ENCODE measurements around the gene STARD13. TPM values are rescaled to one million over a fixed set of nuclear protein-coding genes. Genes with fewer than 3 reads are reported as not detected.

STARD13 gene
- total RNA-seq, 1 experiment from 2014 or later, result 9.1 TPM

DNA sequence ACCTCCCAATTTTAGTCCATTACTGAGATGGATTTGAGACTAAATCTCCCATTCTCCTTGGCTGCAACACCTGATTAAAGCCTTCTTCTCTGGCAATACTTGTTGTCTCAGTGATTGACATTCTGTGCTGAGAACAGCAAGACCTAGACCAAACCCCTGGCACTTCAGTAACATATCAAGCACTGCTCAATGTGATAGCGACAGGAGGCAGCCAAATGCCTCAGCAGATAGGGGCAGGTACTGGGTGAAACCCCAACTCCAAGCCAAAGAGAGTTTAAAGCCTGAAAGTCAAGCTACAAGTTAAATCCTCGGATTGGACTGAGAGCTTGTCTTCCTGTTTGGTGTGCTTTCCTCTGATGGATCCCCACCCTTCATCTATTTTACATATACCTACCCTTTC lies 52.7 kb downstream of the STARD13 start:
- DNase-seq, result no peak
- no peak overlapping the region for H3K27ac Mint-ChIP-seq (ENCODE audit: unreplicated experiment)
- Histone ChIP-seq H3K4me3 (ENCODE audit: low read depth, low read length) (no peak overlapping the region), H3K27me3 (replicated peaks; ENCODE audit: control insufficient read depth, insufficient read depth, low read length) (no peaks in the 10 kb centered on the region), H3K36me3 (ENCODE audit: control insufficient read depth, insufficient read depth, low read length) (no peaks in the 10 kb centered on the region), H3K9me3 (peaks cover 8% of the 10 kb centered on the region), H3K4me1 (peaks cover 17% of the 10 kb centered on the region; the same call in 1 of the 2 replicates)
- peaks cover 11% of the 10 kb centered on the region for H3K4me1 Mint-ChIP-seq (ENCODE audit: low read depth, unreplicated experiment)
- no peak overlapping the region for H3K4me3 Mint-ChIP-seq (ENCODE audit: unreplicated experiment)
- no TSS peak for BruUV-seq (replicated peaks)
- peaks cover 26% of the 10 kb centered on the region for H3K9me3 Mint-ChIP-seq (ENCODE audit: unreplicated experiment)
- TF ChIP-seq, protein P1, sequence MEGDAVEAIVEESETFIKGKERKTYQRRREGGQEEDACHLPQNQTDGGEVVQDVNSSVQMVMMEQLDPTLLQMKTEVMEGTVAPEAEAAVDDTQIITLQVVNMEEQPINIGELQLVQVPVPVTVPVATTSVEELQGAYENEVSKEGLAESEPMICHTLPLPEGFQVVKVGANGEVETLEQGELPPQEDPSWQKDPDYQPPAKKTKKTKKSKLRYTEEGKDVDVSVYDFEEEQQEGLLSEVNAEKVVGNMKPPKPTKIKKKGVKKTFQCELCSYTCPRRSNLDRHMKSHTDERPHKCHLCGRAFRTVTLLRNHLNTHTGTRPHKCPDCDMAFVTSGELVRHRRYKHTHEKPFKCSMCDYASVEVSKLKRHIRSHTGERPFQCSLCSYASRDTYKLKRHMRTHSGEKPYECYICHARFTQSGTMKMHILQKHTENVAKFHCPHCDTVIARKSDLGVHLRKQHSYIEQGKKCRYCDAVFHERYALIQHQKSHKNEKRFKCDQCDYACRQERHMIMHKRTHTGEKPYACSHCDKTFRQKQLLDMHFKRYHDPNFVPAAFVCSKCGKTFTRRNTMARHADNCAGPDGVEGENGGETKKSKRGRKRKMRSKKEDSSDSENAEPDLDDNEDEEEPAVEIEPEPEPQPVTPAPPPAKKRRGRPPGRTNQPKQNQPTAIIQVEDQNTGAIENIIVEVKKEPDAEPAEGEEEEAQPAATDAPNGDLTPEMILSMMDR (IDR thresholded peaks at IDR 0.05; ENCODE audit: insufficient read depth in 1 of 2, low read depth in 1 of 2, low read length in 1 of 2, severe bottlenecking in 1 of 2, unreplicated experiment in 1 of 2), result no peak
- peaks cover 11% of the 10 kb centered on the region for H3K36me3 Mint-ChIP-seq (ENCODE audit: insufficient read depth, unreplicated experiment)
- intact Hi-C loops (cut with micrococcal nuclease; ENCODE audit: unreplicated experiment), result no loop called here
- ChIA-PET CTCF (no interaction called here), POLR2A (no interaction called here)
- no peaks in the 10 kb centered on the region for H3K27me3 Mint-ChIP-seq (ENCODE audit: insufficient read depth, unreplicated experiment)

DNA sequence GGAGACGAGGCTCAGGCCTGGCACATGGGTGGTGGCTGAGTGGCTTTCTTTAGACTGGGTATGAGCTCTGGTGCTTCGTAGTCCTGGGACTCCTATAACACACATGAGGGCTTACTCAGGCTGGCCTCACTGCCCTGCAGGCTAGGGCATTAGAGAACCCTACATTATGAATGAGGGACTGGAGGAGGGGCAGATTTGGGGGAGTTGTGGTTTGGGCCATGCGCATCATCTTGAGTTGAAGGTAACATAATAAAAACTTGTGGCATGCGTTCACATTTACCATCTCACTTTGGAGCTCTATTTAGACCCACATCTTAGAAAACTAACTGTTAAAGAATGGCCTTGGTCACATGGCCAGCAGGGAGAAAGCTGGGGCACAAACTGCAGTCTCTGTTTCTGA lies 54.2 kb downstream of the STARD13 start:
- TF ChIP-seq, protein P1 (IDR thresholded peaks at IDR 0.05; ENCODE audit: insufficient read depth in 1 of 2, low read depth in 1 of 2, low read length in 1 of 2, severe bottlenecking in 1 of 2, unreplicated experiment in 1 of 2), result no peak
- no peak for DNase-seq
- Mint-ChIP-seq H3K27me3 (ENCODE audit: insufficient read depth, unreplicated experiment) (no peaks in the 10 kb centered on the region), H3K4me1 (ENCODE audit: low read depth, unreplicated experiment) (peaks cover 19% of the 10 kb centered on the region), H3K4me3 (ENCODE audit: unreplicated experiment) (no peak overlapping the region), H3K36me3 (ENCODE audit: insufficient read depth, unreplicated experiment) (peaks cover 11% of the 10 kb centered on the region), H3K27ac (ENCODE audit: unreplicated experiment) (no peak overlapping the region), H3K9me3 (ENCODE audit: unreplicated experiment) (peaks cover 26% of the 10 kb centered on the region)
- ChIA-PET CTCF (no interaction called here), POLR2A (no interaction called here)
- H3K4me3 ChIP-seq (ENCODE audit: low read depth, low read length), result no peak overlapping the region
- H3K36me3 ChIP-seq (ENCODE audit: control insufficient read depth, insufficient read depth, low read length), result no peaks in the 10 kb centered on the region
- H3K9me3 ChIP-seq, result peaks cover 8% of the 10 kb centered on the region
- no peaks in the 10 kb centered on the region for H3K27me3 ChIP-seq (replicated peaks; ENCODE audit: control insufficient read depth, insufficient read depth, low read length)
- peaks cover 18% of the 10 kb centered on the region; the same call in 1 of the 2 replicates for H3K4me1 ChIP-seq
- no TSS peak for BruUV-seq (replicated peaks)
- intact Hi-C loops (cut with micrococcal nuclease; ENCODE audit: unreplicated experiment), result no loop called here

DNA sequence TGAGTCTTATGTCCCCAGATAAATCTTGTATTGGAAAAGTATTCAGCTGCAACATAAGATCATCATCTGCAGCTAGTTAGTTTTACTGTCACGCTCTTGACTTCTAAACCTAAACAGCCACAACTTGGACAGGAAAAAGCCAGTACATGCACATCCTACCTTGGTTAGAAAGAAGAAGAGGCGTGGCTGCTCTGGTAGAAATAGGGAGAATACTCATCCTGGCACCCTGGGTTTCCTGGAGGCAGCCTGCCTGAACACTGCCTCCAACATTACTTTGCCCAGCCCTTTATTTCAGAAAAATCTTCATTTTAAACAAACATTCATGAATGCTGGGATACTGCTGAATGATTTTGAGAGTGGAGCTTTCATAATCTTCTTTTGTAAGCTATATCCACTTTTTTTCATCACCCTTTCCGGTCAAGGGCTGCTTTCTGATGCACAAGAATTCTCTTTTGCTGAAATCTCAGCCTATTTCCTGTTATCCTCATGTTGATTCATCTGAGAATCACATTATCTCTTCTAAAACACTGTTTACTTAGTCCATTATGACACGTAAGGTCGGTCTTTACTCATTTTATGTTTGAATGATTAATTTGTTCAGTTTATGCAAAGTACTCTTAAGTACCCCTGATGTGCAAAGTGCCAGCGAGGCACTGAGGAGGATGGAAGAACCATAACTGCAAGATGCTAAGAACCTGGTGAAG lies 55.2 kb downstream of the STARD13 start:
- Histone ChIP-seq H3K9me3 (peaks cover 8% of the 10 kb centered on the region), H3K36me3 (ENCODE audit: control insufficient read depth, insufficient read depth, low read length) (no peaks in the 10 kb centered on the region), H3K4me3 (ENCODE audit: low read depth, low read length) (no peak overlapping the region), H3K4me1 (peaks cover 16% of the 10 kb centered on the region; the same call in 1 of the 2 replicates), H3K27me3 (replicated peaks; ENCODE audit: control insufficient read depth, insufficient read depth, low read length) (no peaks in the 10 kb centered on the region)
- TF ChIP-seq, protein P1 (IDR thresholded peaks at IDR 0.05; ENCODE audit: insufficient read depth in 1 of 2, low read depth in 1 of 2, low read length in 1 of 2, severe bottlenecking in 1 of 2, unreplicated experiment in 1 of 2), result no peak
- Mint-ChIP-seq H3K4me3 (ENCODE audit: unreplicated experiment) (no peak overlapping the region), H3K27me3 (ENCODE audit: insufficient read depth, unreplicated experiment) (no peaks in the 10 kb centered on the region), H3K4me1 (ENCODE audit: low read depth, unreplicated experiment) (peaks cover 19% of the 10 kb centered on the region), H3K36me3 (ENCODE audit: insufficient read depth, unreplicated experiment) (peaks cover 11% of the 10 kb centered on the region), H3K27ac (ENCODE audit: unreplicated experiment) (no peak overlapping the region), H3K9me3 (ENCODE audit: unreplicated experiment) (peaks cover 26% of the 10 kb centered on the region)
- intact Hi-C loops (cut with micrococcal nuclease; ENCODE audit: unreplicated experiment), result no loop called here
- no peak for DNase-seq
- BruUV-seq (replicated peaks), result no TSS peak
- ChIA-PET CTCF (interaction anchor here (0.7 kb wide), 1 partner anchor 257 kb away, joined by 3 read pairs; no protein-coding TSS in a partner anchor), POLR2A (no interaction called here)

Measured in Caco-2 (cell line).